Measurements from ENCODE around the gene EP400.

EP400 gene

GRCh38 chr12:132129007-132129406, 179.3 kb downstream of the EP400 start:
- no peak for DNase-seq

GRCh38 chr12:132130690-132131089, 180.9 kb downstream of the EP400 start:
- no peak for DNase-seq
